Naive B cell (primary cell): Measurements from ENCODE around the gene ZNF746. TPM values are rescaled to one million over a fixed set of nuclear protein-coding genes. Genes with fewer than 3 reads are reported as not detected.
A peak's percentile ranks its signal among the peaks of the same experiment; 100 is the strongest.

ENCODE experiments used
- ATAC-seq, 2 donors: fragments of 150-1000 bp; cut with Tn5 transposase; 2 replicates each; pipeline ENCODE4 v1.10.0; 2021; ENCODE audit warnings: low read depth in 2 of 2, mild to moderate bottlenecking in 2 of 2, moderate library complexity in 2 of 2
- DNase-seq: peaks from one replicate; pipeline ENCODE4 v3.0.0; 2022
- H3K27ac Mint-ChIP-seq, 6 donors: one replicate each; pipeline ENCODE4 v1.8.0; 2020 to 2022; ENCODE audit warnings: mild to moderate bottlenecking in 6 of 6, mixed read lengths in 6 of 6, moderate library complexity in 5 of 6, inconsistent platforms in 2 of 6
- H3K27me3 Mint-ChIP-seq, 3 donors: one replicate each; pipeline ENCODE4 v1.8.0; 2021 to 2022; ENCODE audit warnings: mixed read lengths in 3 of 3, mild to moderate bottlenecking in 1 of 3
- H3K36me3 Mint-ChIP-seq, 2 donors: one replicate each; pipeline ENCODE4 v1.8.0; 2020 to 2022; ENCODE audit warnings: mixed read lengths in 2 of 2, inconsistent platforms in 1 of 2, mild to moderate bottlenecking in 1 of 2
- H3K4me1 Mint-ChIP-seq, 3 donors: one replicate each; pipeline ENCODE4 v1.8.0; 2020 to 2022; ENCODE audit warnings: mixed read lengths in 3 of 3, inconsistent platforms in 1 of 3, mild to moderate bottlenecking in 1 of 3, moderate library complexity in 1 of 3
- H3K4me3 Mint-ChIP-seq, 8 donors: one replicate each; pipeline ENCODE4 v1.8.0; 2020 to 2022; ENCODE audit warnings: mild to moderate bottlenecking in 8 of 8, mixed read lengths in 8 of 8, moderate library complexity in 8 of 8, inconsistent platforms in 2 of 8
- H3K9me3 Mint-ChIP-seq, 7 donors: one replicate each; pipeline ENCODE4 v1.8.0; 2020 to 2022; ENCODE audit warnings: mixed read lengths in 7 of 7, mild to moderate bottlenecking in 5 of 7, inconsistent platforms in 2 of 7, moderate library complexity in 1 of 7
- polyA plus RNA-seq, 6 donors: library from polyadenylated mRNA; unstranded; fragments of 300-500 nt; fragmentation: Illumina TruSeq; gene quantifications; one replicate each; pipeline ENCODE4 v1.2.3, GENCODE V29; 2021; ENCODE audit warnings: low read depth in 6 of 6

The ZNF746 gene
- polyA plus RNA-seq, 6 donors from 2014 or later = 0.20 to 13.1 (median 9.6) TPM

GRCh38 chr7:149477494-149478443 lies 19.8 kb downstream of the ZNF746 start:
- Mint-ChIP-seq H3K27me3 (no peaks in the 10 kb centered on the region), H3K9me3 (peaks cover 1 to 11% (median 5%) of the 10 kb centered on the region in 7 donors), H3K36me3 (peaks cover 37% of the 10 kb centered on the region in 2 donors), H3K27ac (peak overlapping the region in 1 of 6 donors; percentile 47), H3K4me1 (peaks cover 3 to 6% (median 4%) of the 10 kb centered on the region in 3 donors), H3K4me3 (no peak overlapping the region)
- ATAC-seq (no peak), DNase-seq (no peak)

DNA sequence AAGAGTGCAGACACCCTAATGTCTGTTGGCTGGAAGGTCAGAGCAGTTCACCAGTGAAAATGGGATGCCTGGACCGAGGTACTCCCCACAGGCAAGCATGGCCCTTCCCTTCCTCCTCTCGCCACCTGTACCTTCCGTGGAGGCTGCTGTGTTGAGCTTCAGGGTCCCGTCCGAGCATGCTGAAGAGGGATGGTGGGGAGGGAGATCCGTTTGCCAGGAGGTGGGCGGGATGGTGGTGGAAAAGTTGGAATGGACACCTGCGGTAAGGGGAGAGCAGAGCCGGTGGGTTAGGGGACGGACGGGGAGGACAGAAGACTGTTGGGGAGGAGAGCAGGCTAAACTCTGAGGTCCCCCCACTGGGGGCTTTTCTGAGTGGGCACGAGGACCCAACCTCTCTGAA lies 20.8 kb downstream of the ZNF746 start:
- Mint-ChIP-seq H3K27ac (no peak overlapping the region), H3K4me3 (no peak overlapping the region), H3K27me3 (no peaks in the 10 kb centered on the region), H3K36me3 (peaks cover 39 to 42% of the 10 kb centered on the region in 2 donors), H3K4me1 (peaks cover 3 to 6% (median 4%) of the 10 kb centered on the region in 3 donors), H3K9me3 (peaks cover 1 to 11% (median 5%) of the 10 kb centered on the region in 7 donors)
- ATAC-seq = no peak
- no peak for DNase-seq

DNA sequence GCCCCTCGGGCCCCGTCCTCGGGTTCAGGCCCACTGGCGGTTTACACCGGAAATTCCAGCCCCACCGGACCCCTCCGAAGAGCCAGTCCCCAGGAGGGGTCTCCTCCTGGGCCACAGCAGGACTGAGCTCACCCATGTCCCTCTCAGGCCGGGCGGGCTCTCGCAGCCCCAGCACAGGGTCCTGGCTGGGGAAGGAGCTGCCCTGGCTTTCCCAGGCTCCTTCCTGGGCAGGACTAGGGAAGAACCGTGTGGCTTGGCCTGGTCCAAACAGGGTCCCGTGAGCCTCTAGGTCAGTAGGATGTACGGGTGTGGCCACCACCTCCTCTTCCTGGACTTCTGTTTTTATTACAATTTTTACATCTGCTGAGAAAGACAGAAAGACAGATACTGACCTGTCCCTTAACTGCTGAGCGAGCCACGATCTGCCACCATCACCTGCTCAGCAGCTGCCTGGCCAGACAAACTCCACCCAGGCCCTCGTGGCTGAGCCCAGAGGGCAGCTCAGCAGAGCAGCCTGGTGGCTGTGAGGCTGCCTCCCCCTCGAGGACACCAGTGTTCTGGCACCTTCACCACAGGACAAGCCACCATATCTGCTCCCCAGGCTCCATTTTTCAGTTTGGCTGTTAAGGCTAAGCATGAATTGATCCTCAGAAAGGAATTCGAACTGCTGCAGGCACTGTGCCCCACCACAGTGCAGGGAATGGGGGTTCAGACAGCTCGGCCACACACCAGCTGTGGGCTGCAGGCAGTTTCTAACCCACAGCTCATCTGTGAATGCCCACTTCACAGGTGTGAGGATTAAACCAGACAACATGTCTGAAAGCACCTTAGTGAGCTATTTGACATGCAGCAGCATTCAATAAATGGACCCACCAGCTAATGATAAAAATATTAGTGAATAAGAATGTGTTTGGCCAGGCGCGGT lies 22.2 kb downstream of the ZNF746 start:
- Mint-ChIP-seq H3K4me3 (no peak overlapping the region), H3K27me3 (no peaks in the 10 kb centered on the region), H3K27ac (no peak overlapping the region), H3K9me3 (peaks cover 1 to 11% (median 7%) of the 10 kb centered on the region in 7 donors), H3K36me3 (peaks cover 42 to 47% of the 10 kb centered on the region in 2 donors), H3K4me1 (peaks cover 4 to 6% (median 5%) of the 10 kb centered on the region in 3 donors)
- DNase-seq (no peak), ATAC-seq (no peak)

- H3K36me3 Mint-ChIP-seq = peaks cover 36 to 54% of the 10 kb centered on the region in 2 donors
- H3K4me3 Mint-ChIP-seq = no peak overlapping the region
- H3K27me3 Mint-ChIP-seq = no peaks in the 10 kb centered on the region
- H3K9me3 Mint-ChIP-seq = peaks cover 1 to 11% (median 7%) of the 10 kb centered on the region in 7 donors
- H3K4me1 Mint-ChIP-seq = peaks cover 4 to 11% (median 6%) of the 10 kb centered on the region in 3 donors
- ATAC-seq (no peak), DNase-seq (no peak)
- H3K27ac Mint-ChIP-seq = no peak overlapping the region
Observed at GRCh38 chr7:149474309-149475120, 23.1 kb downstream of the ZNF746 start.

GRCh38 chr7:149473251-149473650 lies 24.4 kb downstream of the ZNF746 start:
- Mint-ChIP-seq H3K4me3 (no peak overlapping the region), H3K27me3 (no peaks in the 10 kb centered on the region), H3K36me3 (peaks cover 23 to 42% of the 10 kb centered on the region in 2 donors), H3K27ac (no peak overlapping the region), H3K9me3 (peaks cover 0 to 2% (median 1%) of the 10 kb centered on the region in 7 donors), H3K4me1 (peaks cover 0 to 11% (median 6%) of the 10 kb centered on the region in 3 donors)
- ATAC-seq = no peak
- DNase-seq = no peak

- ATAC-seq (no peak), DNase-seq (no peak)
- H3K4me3 Mint-ChIP-seq = no peak overlapping the region
- no peak overlapping the region for H3K27ac Mint-ChIP-seq
- peaks cover 2 to 4% (median 3%) of the 10 kb centered on the region in 3 donors for H3K27me3 Mint-ChIP-seq
- peaks cover 12 to 27% of the 10 kb centered on the region in 2 donors for H3K36me3 Mint-ChIP-seq
- H3K4me1 Mint-ChIP-seq = peaks cover 0 to 8% (median 0%) of the 10 kb centered on the region in 3 donors
- peaks cover 0 to 2% (median 0%) of the 10 kb centered on the region in 7 donors for H3K9me3 Mint-ChIP-seq
Observed at GRCh38 chr7:149471289-149471953, 26.2 kb downstream of the ZNF746 start.

DNA sequence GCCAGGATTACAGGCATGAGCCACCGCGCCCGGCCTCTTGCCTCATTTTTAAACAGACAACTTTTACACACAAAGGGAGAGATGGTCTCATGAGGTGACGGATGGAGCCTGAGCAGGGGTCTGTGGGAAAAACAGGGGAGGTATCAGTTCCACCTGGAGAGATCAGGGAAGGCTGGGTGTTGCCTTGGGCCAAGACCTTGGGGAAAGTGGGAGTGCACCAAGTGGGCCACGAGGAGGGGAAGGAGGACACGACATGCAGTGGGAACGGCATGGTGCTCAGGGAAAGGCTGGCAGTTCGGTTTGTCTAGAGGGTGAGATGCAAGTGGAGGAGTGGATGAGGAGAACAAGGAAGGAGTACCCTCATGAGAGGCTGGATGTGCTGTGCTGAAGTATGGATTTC lies 27.8 kb downstream of the ZNF746 start:
- H3K36me3 Mint-ChIP-seq = peaks cover 9 to 24% of the 10 kb centered on the region in 2 donors
- H3K27me3 Mint-ChIP-seq = peaks cover 10 to 14% (median 13%) of the 10 kb centered on the region in 3 donors
- peaks cover 0 to 8% (median 0%) of the 10 kb centered on the region in 3 donors for H3K4me1 Mint-ChIP-seq
- H3K4me3 Mint-ChIP-seq = no peak overlapping the region
- DNase-seq = no peak
- H3K27ac Mint-ChIP-seq = no peak overlapping the region
- H3K9me3 Mint-ChIP-seq = peaks cover 0 to 7% (median 2%) of the 10 kb centered on the region in 7 donors
- no peak for ATAC-seq

DNA sequence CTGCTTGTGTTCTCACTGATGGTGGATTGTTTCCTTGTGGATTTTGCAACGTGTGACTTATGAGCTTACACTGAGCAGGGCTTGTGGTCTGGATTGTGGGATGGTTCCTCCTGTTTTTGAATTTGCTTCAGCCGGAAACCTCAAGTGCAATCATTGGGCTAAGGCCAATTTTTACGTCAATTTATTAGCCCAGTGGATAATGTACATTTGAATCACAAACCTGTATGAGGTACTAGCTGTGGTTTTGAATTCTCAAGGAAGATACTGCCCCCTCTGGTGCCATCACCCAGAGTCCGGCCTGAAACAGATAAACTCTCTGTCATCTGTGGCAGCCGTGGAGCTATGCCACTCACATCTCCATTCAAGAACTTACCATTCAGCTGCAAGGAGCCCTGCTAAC lies 29.4 kb downstream of the ZNF746 start:
- Mint-ChIP-seq H3K4me3 (no peak overlapping the region), H3K27me3 (peaks cover 13 to 22% (median 16%) of the 10 kb centered on the region in 3 donors), H3K36me3 (peaks cover 9 to 23% of the 10 kb centered on the region in 2 donors), H3K9me3 (peaks cover 0 to 7% (median 2%) of the 10 kb centered on the region in 7 donors), H3K27ac (peak overlapping the region in 1 of 6 donors; percentile 21), H3K4me1 (peaks cover 0 to 8% (median 0%) of the 10 kb centered on the region in 3 donors)
- DNase-seq (no peak), ATAC-seq (no peak)

- H3K27ac Mint-ChIP-seq = no peak overlapping the region
Observed at GRCh38 chr7:149467321-149467859, 30.2 kb downstream of the ZNF746 start.

GRCh38 chr7:149466364-149466763 lies 31.2 kb downstream of the ZNF746 start:
- peak overlapping the region in 1 of 6 donors; percentile 25 for H3K27ac Mint-ChIP-seq
- H3K4me1 Mint-ChIP-seq = peaks cover 1 to 12% (median 2%) of the 10 kb centered on the region in 3 donors
- peaks cover 0 to 7% (median 2%) of the 10 kb centered on the region in 7 donors for H3K9me3 Mint-ChIP-seq
- H3K27me3 Mint-ChIP-seq = peaks cover 16 to 28% (median 19%) of the 10 kb centered on the region in 3 donors
- ATAC-seq = no peak
- H3K36me3 Mint-ChIP-seq = peaks cover 0 to 17% of the 10 kb centered on the region in 2 donors
- H3K4me3 Mint-ChIP-seq = peak overlapping the region in 1 of 8 donors; percentile 15
- DNase-seq = no peak

More at GRCh38 chr7:149467321-149467859, 30.2 kb downstream of the ZNF746 start:
- peaks cover 0 to 8% (median 0%) of the 10 kb centered on the region in 3 donors for H3K4me1 Mint-ChIP-seq
- H3K4me3 Mint-ChIP-seq = no peak overlapping the region
- peaks cover 1 to 17% of the 10 kb centered on the region in 2 donors for H3K36me3 Mint-ChIP-seq
- no peak for DNase-seq
- H3K9me3 Mint-ChIP-seq = peaks cover 0 to 7% (median 2%) of the 10 kb centered on the region in 7 donors
- no peak for ATAC-seq
- H3K27me3 Mint-ChIP-seq = peaks cover 15 to 25% (median 16%) of the 10 kb centered on the region in 3 donors

DNA sequence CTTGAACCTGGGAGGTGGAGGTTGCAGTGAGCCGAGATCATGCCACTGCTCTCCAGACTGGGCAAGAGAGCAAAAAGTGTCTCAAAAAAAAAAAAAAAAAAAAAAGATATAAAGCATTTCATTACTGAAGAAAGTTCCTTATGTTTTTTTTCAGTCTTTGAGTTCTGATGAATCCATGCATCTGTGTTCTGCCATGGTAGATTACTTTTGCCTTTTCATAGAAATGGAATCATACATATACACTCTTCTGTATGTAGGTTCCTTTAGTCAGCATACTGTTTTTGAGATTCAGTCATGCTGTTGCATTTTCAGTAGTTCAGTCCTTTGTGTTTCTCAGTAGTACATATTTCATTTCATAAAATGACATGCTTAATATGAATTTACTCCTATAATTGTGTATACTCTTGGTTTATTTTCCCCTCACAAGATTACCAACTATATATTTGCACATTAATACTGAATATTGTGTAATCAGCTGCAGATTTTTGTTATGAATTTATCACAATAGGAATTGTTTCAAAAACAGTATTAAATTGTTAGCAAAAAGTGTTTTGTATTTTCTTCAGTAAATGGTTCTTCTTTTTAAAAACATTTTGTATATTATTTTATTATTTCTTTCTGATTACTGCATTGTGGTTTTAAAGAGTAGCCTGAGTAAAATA lies 34.0 kb downstream of the ZNF746 start:
- Mint-ChIP-seq H3K36me3 (no peaks in the 10 kb centered on the region), H3K9me3 (peaks cover 0 to 7% (median 0%) of the 10 kb centered on the region in 7 donors), H3K27me3 (peaks cover 16 to 28% (median 22%) of the 10 kb centered on the region in 3 donors), H3K4me3 (peak overlapping the region in 1 of 8 donors; percentile 15), H3K4me1 (peaks cover 9 to 11% (median 11%) of the 10 kb centered on the region in 3 donors), H3K27ac (no peak overlapping the region)
- ATAC-seq (no peak), DNase-seq (no peak)
